H9 (cell line): ENCODE measurements around the gene WDR70. TPM values are rescaled to one million over a fixed set of nuclear protein-coding genes. Genes with fewer than 3 reads are reported as not detected.

Experiments
- DNase-seq: peaks from one replicate; pipeline ENCODE4 v3.0.0-alpha.2; 2017
- H2AFZ ChIP-seq: one replicate; pipeline ENCODE4 v1.6.1; 2013; ENCODE audit warnings: mild to moderate bottlenecking, low read length, control low read depth, moderate library complexity
- H2AK5ac ChIP-seq: 2 replicates; pipeline ENCODE4 v1.6.1; 2013; ENCODE audit warnings: low read length, control low read depth, mixed read lengths; ENCODE audit not compliant: insufficient read length
- H2BK120ac ChIP-seq: one replicate; pipeline ENCODE4 v1.6.1; 2013; ENCODE audit warnings: low read depth, mild to moderate bottlenecking, low read length, control low read depth, inconsistent platforms; ENCODE audit not compliant: poor library complexity, severe bottlenecking
- H2BK12ac ChIP-seq: 2 replicates; pipeline ENCODE4 v1.6.1; 2013; ENCODE audit warnings: low read length, control low read depth, mixed read lengths, low read depth; ENCODE audit not compliant: insufficient read length
- H2BK15ac ChIP-seq: 2 replicates; pipeline ENCODE4 v1.6.1; 2013; ENCODE audit warnings: low read depth, low read length, control low read depth
- H2BK20ac ChIP-seq: one replicate; pipeline ENCODE4 v1.6.1; 2013; ENCODE audit warnings: low read depth, mild to moderate bottlenecking, low read length, control low read depth, inconsistent platforms; ENCODE audit not compliant: poor library complexity, severe bottlenecking
- H2BK5ac ChIP-seq: 2 replicates; pipeline ENCODE4 v1.6.1; 2013; ENCODE audit warnings: low read length, control low read depth, mixed read lengths; ENCODE audit not compliant: insufficient read length
- H3K14ac ChIP-seq: 2 replicates; pipeline ENCODE4 v1.6.1; 2013; ENCODE audit warnings: low read length, control low read depth; ENCODE audit not compliant: insufficient read depth
- H3K18ac ChIP-seq: 2 replicates; pipeline ENCODE4 v1.6.1; 2013; ENCODE audit warnings: low read depth, mild to moderate bottlenecking, mixed read lengths, low read length, control low read depth; ENCODE audit not compliant: insufficient read length
- H3K23ac ChIP-seq: 2 replicates; pipeline ENCODE4 v1.6.1; 2013; ENCODE audit warnings: low read length, control low read depth, mixed read lengths, low read depth; ENCODE audit not compliant: insufficient read length
- H3K23me2 ChIP-seq: 2 replicates; pipeline ENCODE4 v1.6.1; 2013; ENCODE audit warnings: low read depth, mild to moderate bottlenecking, mixed read lengths, low read length, control low read depth; ENCODE audit not compliant: insufficient read length, poor library complexity, severe bottlenecking
- H3K27ac ChIP-seq: 2 replicates; pipeline ENCODE4 v1.5.1; 2013; ENCODE audit warnings: low read length, control low read depth, mixed read lengths, low read depth; ENCODE audit not compliant: insufficient read length
- H3K27me3 ChIP-seq: 2 replicates; pipeline ENCODE4 v1.6.1; 2013; ENCODE audit warnings: low read length, control low read depth, inconsistent platforms; ENCODE audit not compliant: insufficient read depth
- H3K4ac ChIP-seq: 2 replicates; pipeline ENCODE4 v1.6.1; 2013; ENCODE audit warnings: low read depth, mild to moderate bottlenecking, control low read depth, inconsistent platforms, low read length, moderate library complexity
- H3K4me1 ChIP-seq: 2 replicates; pipeline ENCODE4 v1.6.1; 2013; ENCODE audit warnings: low read length, control low read depth, inconsistent platforms; ENCODE audit not compliant: insufficient read depth
- H3K4me2 ChIP-seq: 2 replicates; pipeline ENCODE4 v1.6.1; 2013; ENCODE audit warnings: low read length, control low read depth, mixed read lengths; ENCODE audit not compliant: insufficient read length, insufficient read depth
- H3K56ac ChIP-seq: 2 replicates; pipeline ENCODE4 v1.6.1; 2013; ENCODE audit warnings: low read depth, mild to moderate bottlenecking, mixed read lengths, low read length, control low read depth; ENCODE audit not compliant: insufficient read length
- H3K79me1 ChIP-seq: 2 replicates; pipeline ENCODE4 v1.6.1; 2013; ENCODE audit warnings: low read depth, mild to moderate bottlenecking, moderate library complexity, low read length, control low read depth, inconsistent platforms; ENCODE audit not compliant: insufficient read depth, poor library complexity, severe bottlenecking
- H3K79me2 ChIP-seq: 2 replicates; pipeline ENCODE4 v1.6.1; 2013; ENCODE audit warnings: low read length, control low read depth, inconsistent platforms; ENCODE audit not compliant: insufficient read depth
- H3K9ac ChIP-seq: 2 replicates; pipeline ENCODE4 v1.6.1; 2013; ENCODE audit warnings: low read length, control low read depth, mixed read lengths; ENCODE audit not compliant: insufficient read length; ENCODE audit errors: extremely low read depth
- H3K9me3 ChIP-seq: one replicate; pipeline ENCODE4 v1.6.1; 2013; ENCODE audit warnings: low read depth, low read length, inconsistent platforms; ENCODE audit not compliant: control insufficient read depth
- H3T11ph ChIP-seq: one replicate; pipeline ENCODE4 v1.6.1; 2013; ENCODE audit warnings: mild to moderate bottlenecking, low read length, control low read depth, inconsistent platforms
- H4K20me1 ChIP-seq: one replicate; pipeline ENCODE4 v1.6.1; 2013; ENCODE audit not compliant: control insufficient read depth, insufficient read length, insufficient read depth
- H4K5ac ChIP-seq: 2 replicates; pipeline ENCODE4 v1.6.1; 2013; ENCODE audit warnings: low read depth, mild to moderate bottlenecking, mixed read lengths, low read length, control low read depth; ENCODE audit not compliant: insufficient read length
- H4K8ac ChIP-seq: replicated peaks from 2 replicates; pipeline ENCODE4 v1.6.1; 2013; ENCODE audit warnings: low read length, control low read depth, mixed read lengths, low read depth; ENCODE audit not compliant: insufficient read length
- H4K91ac ChIP-seq: 2 replicates; pipeline ENCODE4 v1.6.1; 2013; ENCODE audit warnings: low read depth, mild to moderate bottlenecking, moderate library complexity, mixed read lengths, low read length, control low read depth; ENCODE audit not compliant: insufficient read length
- H3K27ac Mint-ChIP-seq, 3 experiments: 2 replicates in 2 of 3; 3 replicates in 1 of 3; pipeline ENCODE4 v1.8.0; 2020 to 2021; ENCODE audit warnings: mixed read lengths in 3 of 3, mild to moderate bottlenecking in 1 of 3, moderate library complexity in 1 of 3
- H3K27me3 Mint-ChIP-seq: 2 replicates; pipeline ENCODE4 v1.8.0; 2021; ENCODE audit warnings: low read depth, mild to moderate bottlenecking, moderate library complexity, mixed read lengths
- H3K36me3 Mint-ChIP-seq, 3 experiments: 2 replicates in 2 of 3; 3 replicates in 1 of 3; pipeline ENCODE4 v1.8.0; 2020 to 2021; ENCODE audit warnings: low read depth in 3 of 3, mixed read lengths in 3 of 3; ENCODE audit not compliant: insufficient read depth in 1 of 3
- H3K4me1 Mint-ChIP-seq, 2 experiments: 2 replicates each; pipeline ENCODE4 v1.8.0; 2020; ENCODE audit warnings: mixed read lengths in 2 of 2
- H3K4me3 Mint-ChIP-seq, 2 experiments: 2 replicates in 1 of 2; 3 replicates in 1 of 2; pipeline ENCODE4 v1.8.0; 2020 to 2021; ENCODE audit warnings: mild to moderate bottlenecking in 2 of 2, mixed read lengths in 2 of 2, moderate library complexity in 1 of 2
- H3K9me3 Mint-ChIP-seq, 2 experiments: 2 replicates in 1 of 2; 3 replicates in 1 of 2; pipeline ENCODE4 v1.8.0; 2020; ENCODE audit warnings: mild to moderate bottlenecking in 2 of 2, mixed read lengths in 2 of 2, moderate library complexity in 1 of 2
- CTCF ChIP-seq: fragments of 200-600 bp; sonication (generic); conservative IDR thresholded peaks from 3 replicates; pipeline ENCODE4 v1.8.0; 2021; ENCODE audit warnings: antibody characterized with exemption, mild to moderate bottlenecking
- WGBS: extraction: QIAGEN DNeasy Blood & Tissue Kit; methylation state at CpG from one replicate; pipeline ENCODE4 v1.1.7; 2013; ENCODE audit warnings: missing lambda C conversion rate, low lambda C conversion rate, mixed read lengths; ENCODE audit not compliant: insufficient read length; ENCODE audit errors: extremely low coverage; 5-methylcytosine and 5-hydroxymethylcytosine counted together
- total RNA-seq: library from RNA; stranded (reverse); gene quantifications from 2 replicates; pipeline ENCODE4 v1.2.1, GENCODE V29; 2021

WDR70 gene
- total RNA-seq, 1 experiment from 2014 or later, result 38.1 TPM

GRCh38 chr5:37755581-37755980, 376.5 kb downstream of the WDR70 start:
- Histone ChIP-seq H2AK5ac (no peak overlapping the region), H3K79me1 (no peaks in the 10 kb centered on the region), H3T11ph (no peak overlapping the region), H3K56ac (no peak overlapping the region), H3K14ac (no peak overlapping the region), H2BK15ac (no peak overlapping the region), H3K23ac (no peak overlapping the region), H4K91ac (no peak overlapping the region), H4K5ac (no peak overlapping the region), H3K4me1 (no peaks in the 10 kb centered on the region), H4K20me1 (no peaks in the 10 kb centered on the region), H3K23me2 (no peaks in the 10 kb centered on the region), H2BK120ac (no peak overlapping the region), H2BK12ac (no peak overlapping the region), H3K18ac (no peak overlapping the region), H4K8ac (no peak overlapping the region), H2AFZ (no peak overlapping the region), H3K4me2 (no peak overlapping the region), H3K27me3 (no peaks in the 10 kb centered on the region), H2BK5ac (no peak overlapping the region), H3K9me3 (no peaks in the 10 kb centered on the region), H3K4ac (no peak overlapping the region), H2BK20ac (no peak overlapping the region), H3K79me2 (no peaks in the 10 kb centered on the region), H3K27ac (no peak overlapping the region), H3K9ac (no peak overlapping the region)
- TF ChIP-seq CTCF, result no peak
- no peaks in the 10 kb centered on the region for H3K9me3 Mint-ChIP-seq
- no peak for DNase-seq
- no peak overlapping the region for H3K27ac Mint-ChIP-seq
- H3K27me3 Mint-ChIP-seq, result no peaks in the 10 kb centered on the region
- H3K4me3 Mint-ChIP-seq, result no peak overlapping the region
- no peaks in the 10 kb centered on the region for H3K4me1 Mint-ChIP-seq
- no peaks in the 10 kb centered on the region for H3K36me3 Mint-ChIP-seq
- no CpG with 5 or more reads among the region's 4 CpGs for WGBS
